ENCODE results near the gene SELE.
A peak's percentile ranks its signal among the peaks of the same experiment; 100 is the strongest.

The SELE gene

GRCh38 chr1:169750041-169750440 is 16.2 kb upstream of the SELE start (continued):
- no peak for TF ChIP-seq CSRNP3 (CRISPR knock-in tag; IDR thresholded peaks at IDR 0.05)

- ATAC-seq, result no peak
- no peak for TF ChIP-seq SNAI2 (CRISPR knock-in tag; IDR thresholded peaks at IDR 0.05)
- TF ChIP-seq ZC3H10 (CRISPR knock-in tag; IDR thresholded peaks at IDR 0.05), result no peak
- no peak for TF ChIP-seq ZNF70 (CRISPR knock-in tag; IDR thresholded peaks at IDR 0.05)
- TF ChIP-seq RARB (CRISPR knock-in tag; IDR thresholded peaks at IDR 0.05), result no peak
- no peak for TF ChIP-seq ARNTL (CRISPR knock-in tag; IDR thresholded peaks at IDR 0.05; ENCODE audit: borderline replicate concordance, low read depth)
- no peak for TF ChIP-seq BACH2 (CRISPR knock-in tag; IDR thresholded peaks at IDR 0.05; ENCODE audit: borderline replicate concordance)
- TF ChIP-seq PATZ1 (CRISPR knock-in tag; IDR thresholded peaks at IDR 0.05; ENCODE audit: borderline replicate concordance), result no peak
- TF ChIP-seq TCF4 (CRISPR knock-in tag; IDR thresholded peaks at IDR 0.05; ENCODE audit: borderline replicate concordance), result no peak
- TF ChIP-seq GLIS3 (CRISPR knock-in tag; IDR thresholded peaks at IDR 0.05), result no peak
- no peak for TF ChIP-seq ZFP30 (CRISPR knock-in tag; IDR thresholded peaks at IDR 0.05)
Measured at GRCh38 chr1:169746550-169746949, 12.7 kb upstream of the SELE start.

- ATAC-seq, result peak; percentile 47
- no peak for TF ChIP-seq PATZ1 (CRISPR knock-in tag; IDR thresholded peaks at IDR 0.05; ENCODE audit: borderline replicate concordance)
- TF ChIP-seq SNAI2 (CRISPR knock-in tag; IDR thresholded peaks at IDR 0.05), result no peak
- no peak for TF ChIP-seq ZNF70 (CRISPR knock-in tag; IDR thresholded peaks at IDR 0.05)
- TF ChIP-seq CREB5 (CRISPR knock-in tag; IDR thresholded peaks at IDR 0.05; ENCODE audit: low read depth), result no peak
Measured at GRCh38 chr1:169745015-169745861, 11.4 kb upstream of the SELE start.

- peak; percentile 96 for ATAC-seq
- TF ChIP-seq OSR1 (CRISPR knock-in tag; IDR thresholded peaks at IDR 0.05), result no peak
- TF ChIP-seq TOX (CRISPR knock-in tag; IDR thresholded peaks at IDR 0.05; ENCODE audit: borderline replicate concordance), result peak; percentile 54; the same call in 1 of the 2 replicates
Measured at GRCh38 chr1:169741666-169742394, 8.0 kb upstream of the SELE start.

GRCh38 chr1:169739980-169740379 is 6.1 kb upstream of the SELE start:
- ATAC-seq, result no peak
- TF ChIP-seq ZNF70 (CRISPR knock-in tag; IDR thresholded peaks at IDR 0.05) (no peak), CSDC2 (CRISPR knock-in tag; IDR thresholded peaks at IDR 0.05) (no peak), TOX (CRISPR knock-in tag; IDR thresholded peaks at IDR 0.05; ENCODE audit: borderline replicate concordance) (no peak), ARNTL (CRISPR knock-in tag; IDR thresholded peaks at IDR 0.05; ENCODE audit: borderline replicate concordance, low read depth) (no peak), CSRNP3 (CRISPR knock-in tag; IDR thresholded peaks at IDR 0.05) (no peak), TSHZ2 (CRISPR knock-in tag; IDR thresholded peaks at IDR 0.05) (no peak), SNAI2 (CRISPR knock-in tag; IDR thresholded peaks at IDR 0.05) (no peak), GLIS3 (CRISPR knock-in tag; IDR thresholded peaks at IDR 0.05) (no peak)
